Heart left ventricle (tissue), 16 donors: ENCODE results near the gene RFNG. TPM values are rescaled to one million over a fixed set of nuclear protein-coding genes. Genes with fewer than 3 reads are reported as not detected.

Experiments
- ATAC-seq, 4 donors: fragments of 200-7000 bp; cut with Tn5 transposase; one replicate each; pipeline ENCODE4 v1.9.1; 2020 to 2022; ENCODE audit warnings: moderate library complexity in 4 of 4, mild to moderate bottlenecking in 3 of 4, moderate number of reproducible peaks in 1 of 4
- DNase-seq, 5 donors: peaks; one replicate each; pipeline ENCODE4 v3.0.0-alpha.2; 2020
- H3K27ac ChIP-seq, 12 donors: fragments of 200-600 bp; sonication (generic) in 4 of 12; one replicate each; pipeline versions ENCODE4 v1.5.0 to v1.8.0; 2016 to 2022; ENCODE audit warnings: mild to moderate bottlenecking in 2 of 12
- H3K27me3 ChIP-seq, 9 donors: fragments of 200-600 bp; sonication (generic) in 2 of 9; one replicate each; pipeline versions ENCODE4 v1.5.1 to v1.8.0; 2016 to 2022; ENCODE audit warnings: mild to moderate bottlenecking in 3 of 9
- H3K36me3 ChIP-seq, 9 donors: fragments of 200-600 bp; sonication (generic) in 2 of 9; one replicate each; pipeline versions ENCODE4 v1.5.0 to v1.8.0; 2018 to 2022; ENCODE audit warnings: mild to moderate bottlenecking in 2 of 9
- H3K4me1 ChIP-seq, 12 donors: fragments of 200-600 bp; sonication (generic) in 4 of 12; one replicate each; pipeline versions ENCODE4 v1.5.0 to v1.8.0; 2016 to 2022; ENCODE audit warnings: mild to moderate bottlenecking in 3 of 12
- H3K4me3 ChIP-seq, 12 donors: fragments of 200-600 bp; sonication (generic) in 4 of 12; one replicate each; pipeline versions ENCODE4 v1.5.0 to v1.8.0; 2017 to 2022; ENCODE audit warnings: mild to moderate bottlenecking in 9 of 12, moderate library complexity in 4 of 12
- H3K9me3 ChIP-seq, 12 donors: fragments of 200-600 bp; sonication (generic) in 4 of 12; one replicate each; pipeline versions ENCODE4 v1.5.0 to v1.8.0; 2016 to 2022; ENCODE audit warnings: mild to moderate bottlenecking in 1 of 12
- CTCF ChIP-seq, 12 donors: fragments of 200-600 bp; sonication (generic) in 4 of 12; IDR thresholded peaks; one replicate each; pipeline versions ENCODE4 v1.5.0 to v1.8.0; 2018 to 2022; ENCODE audit warnings: antibody characterized with exemption in 12 of 12, mild to moderate bottlenecking in 5 of 12
- POLR2A ChIP-seq, 2 donors: fragments of 450-650 bp; IDR thresholded peaks; one replicate each; pipeline ENCODE4 v1.6.1; 2017; ENCODE audit warnings: antibody characterized with exemption in 2 of 2, mild to moderate bottlenecking in 2 of 2, moderate library complexity in 2 of 2
- WGBS, 4 donors: extraction: QIAGEN DNeasy Blood & Tissue Kit in 2 of 4; methylation state at CpG; one replicate each; pipeline versions ENCODE4 v1.1.5 to v1.1.7; 2013 to 2018; 5-methylcytosine and 5-hydroxymethylcytosine counted together
- intact Hi-C, 10 donors: fragments of 100-400 bp; cut with DNase I; formaldehyde crosslinking; loops; one replicate each; pipeline versions ENCODE4 v1.11.1 to v1.14.2; 2022
- polyA plus RNA-seq, 2 donors: library from polyadenylated mRNA; stranded (reverse); fragments of 200-250 nt; gene quantifications; one replicate each; pipeline ENCODE4 v1.2.3, GENCODE V29; 2013
- total RNA-seq, 9 donors: library from RNA; depleted of rRNA in 2 of 9; stranded (reverse); fragments of >200 nt in 2 of 9; fragmentation: NEBNext Ultra II Directional in 3 of 9; extraction: Animal tissue kit (Norgen Biotek cat#: 25700) in 3 of 9; gene quantifications; one replicate each; pipeline versions ENCODE4 v1.1.0 to v1.2.4, GENCODE V29; 2016 to 2023
- donor health status: ischemic (EF 13 %, LVEDD 7.1; RV severe dilation, severe dysfunction).
- donor health status: healthy with polysubstance abuse.
- donor health status: DM: no; HTN: yes; CAD: no.
- donor health status: DM: no; HTN: no; CAD: no.
- donor health status: ischemic (EF 25% LVEDD 6.9; RV normal size, moderate dysfunction).
- donor health status: ischemic (EF 25% LVEDD 5.7; RV mildly dilated, moderate dysfunction).
- donor health status: healthy.
- donor health status: DM: yes; HTN: yes; CAD: no.
- donor health status: ischemic (EF 35%, LVEDD 5.7; RV mildly dilated, moderate dysfunction).
- donor health status: nonischemic (EF 11% LVEDD 7.7; RV severe dilation, severe dysfunction).
- donor health status: DM: yes; HTN: yes; CAD: no.
- donor health status: PGD.
- donor health status: ischemic (EF 29% LVEDD 5.4; RV normal size, mild dysfunction).
- donor health status: nonischemic (EF 23%, LVEDD 6.1; RV moderate dilation, normal function).

RFNG gene
- total and polyA plus RNA-seq, 11 donors: 16.4 to 30.6 (median 21.2) TPM

- H3K27ac ChIP-seq: no peak overlapping the region
- no peaks in the 10 kb centered on the region for H3K9me3 ChIP-seq
- no peak overlapping the region for H3K4me3 ChIP-seq
- peaks cover 0 to 2% (median 0%) of the 10 kb centered on the region in 9 donors for H3K36me3 ChIP-seq
- H3K27me3 ChIP-seq: no peaks in the 10 kb centered on the region
- WGBS, 4 donors: 82 to 88% (median 84%) methylated on average over 9 of the region's 9 CpGs
- intact Hi-C loops: loop anchor here in 1 of 10 donors (1.0 kb wide), 1 partner anchor 27 kb away; no protein-coding TSS in a partner anchor
- ATAC-seq: no peak
- no peak for DNase-seq
- H3K4me1 ChIP-seq: peaks cover 0 to 9% (median 0%) of the 10 kb centered on the region in 12 donors
- no peak for TF ChIP-seq POLR2A (IDR thresholded peaks at IDR 0.05)
- no peak for TF ChIP-seq CTCF (IDR thresholded peaks at IDR 0.05)
Measured at GRCh38 chr17:82073446-82073845, 21.8 kb upstream of the RFNG start.

GRCh38 chr17:82072827-82073226 lies 21.2 kb upstream of the RFNG start:
- H3K4me3 ChIP-seq: no peak overlapping the region
- H3K4me1 ChIP-seq: peaks cover 0 to 3% (median 0%) of the 10 kb centered on the region in 12 donors
- DNase-seq (no peak), ATAC-seq (no peak)
- no peaks in the 10 kb centered on the region for H3K9me3 ChIP-seq
- intact Hi-C loops: loop anchor here in 1 of 10 donors (1.0 kb wide), 1 partner anchor 27 kb away; no protein-coding TSS in a partner anchor
- H3K27me3 ChIP-seq: no peaks in the 10 kb centered on the region
- no peaks in the 10 kb centered on the region for H3K36me3 ChIP-seq
- H3K27ac ChIP-seq: no peak overlapping the region
- 81 to 88% (median 84%) methylated on average over 6 of the region's 6 CpGs for WGBS, 4 donors
- TF ChIP-seq CTCF (IDR thresholded peaks at IDR 0.05) (no peak), POLR2A (IDR thresholded peaks at IDR 0.05) (no peak)

GRCh38 chr17:82070611-82071010 lies 19.0 kb upstream of the RFNG start:
- no peak overlapping the region for H3K27ac ChIP-seq
- ATAC-seq (no peak), DNase-seq (no peak)
- intact Hi-C loops: no loop called here
- H3K36me3 ChIP-seq: no peaks in the 10 kb centered on the region
- H3K27me3 ChIP-seq: no peaks in the 10 kb centered on the region
- TF ChIP-seq CTCF (IDR thresholded peaks at IDR 0.05): no peak
- no peak for TF ChIP-seq POLR2A (IDR thresholded peaks at IDR 0.05)
- H3K4me3 ChIP-seq: no peak overlapping the region
- H3K9me3 ChIP-seq: no peaks in the 10 kb centered on the region
- peaks cover 0 to 10% (median 9%) of the 10 kb centered on the region in 12 donors for H3K4me1 ChIP-seq

- peaks cover 0 to 31% (median 18%) of the 10 kb centered on the region in 9 donors for H3K36me3 ChIP-seq
- peak in 1 of 2 donors; percentile 50 for TF ChIP-seq POLR2A (IDR thresholded peaks at IDR 0.05)
- no peak for TF ChIP-seq CTCF (IDR thresholded peaks at IDR 0.05)
- peak within 1 kb of the TSS; percentile 59 to 93 (median 88) for H3K27ac ChIP-seq
- H3K4me1 ChIP-seq: peaks cover 0 to 27% (median 19%) of the 10 kb centered on the region in 12 donors
- intact Hi-C loops: loop anchor here in 2 of 10 donors (2.0 kb wide), 1 partner anchor 33 kb away; the partner anchor contains the start of gene FASN (in 2 of the 2)
- 8 to 13% (median 10%) methylated on average over 66 to 88 of the region's 88 CpGs for WGBS, 4 donors
- H3K9me3 ChIP-seq: no peaks in the 10 kb centered on the region
- no peaks in the 10 kb centered on the region for H3K27me3 ChIP-seq
- peak within 1 kb of the TSS; percentile 78 to 98 (median 93) for H3K4me3 ChIP-seq
- peak; percentile 36 to 84 (median 82) for ATAC-seq
- DNase-seq: peak; percentile 63 to 88 (median 72)
Measured at GRCh38 chr17:82065638-82066303, 14.2 kb upstream of the RFNG start, which contains the start of gene DUS1L. Gene DUS1L (minus strand): TSS chr17:82065804. CDS start chr17:82065059, 745 bp downstream.
